ENCODE results near the gene ZSCAN4. TPM values are rescaled to one million over a fixed set of nuclear protein-coding genes. Genes with fewer than 3 reads are reported as not detected.

Gene ZSCAN4
- polyA plus RNA-seq, 1 donor (not counting 4 experiments of a cell fraction or from before 2014, with no cell fraction given): 0.18 TPM

- Histone ChIP-seq H3K9me3 (ENCODE audit: control insufficient read depth, low read depth, low read length) (no peaks in the 10 kb centered on the region), H2AFZ (ENCODE audit: control insufficient read depth, low read length) (no peak overlapping the region), H3K79me2 (ENCODE audit: control insufficient read depth, insufficient read depth, low read length) (no peaks in the 10 kb centered on the region), H3K4me1 (ENCODE audit: control insufficient read depth, extremely low read depth, insufficient read depth, low read length) (no peaks in the 10 kb centered on the region), H3K9ac (ENCODE audit: control insufficient read depth, extremely low read depth, insufficient read depth, low read length) (no peak overlapping the region), H3K9me1 (ENCODE audit: control insufficient read depth, extremely low read depth, insufficient read depth, low read length) (no peaks in the 10 kb centered on the region), H3K4me2 (ENCODE audit: control insufficient read depth, extremely low read depth, insufficient read depth, low read depth, low read length) (no peak overlapping the region), H3K27me3 (ENCODE audit: control insufficient read depth, extremely low read depth, insufficient read depth, low read length) (no peaks in the 10 kb centered on the region), H4K20me1 (ENCODE audit: control insufficient read depth, extremely low read depth, insufficient read depth, low read length) (no peaks in the 10 kb centered on the region), H3K36me3 (ENCODE audit: control insufficient read depth in 2 of 2, extremely low read depth in 1 of 2, insufficient read depth in 2 of 2, low read length in 2 of 2) (no peaks in the 10 kb centered on the region), H3K27ac (ENCODE audit: control insufficient read depth, insufficient read depth, low read length) (no peak overlapping the region), H3K4me3 (ENCODE audit: control insufficient read depth in 2 of 3, extremely low read depth in 1 of 3, insufficient read depth in 2 of 3, low read depth in 1 of 3, low read length in 3 of 3) (no peak overlapping the region)
- DNase-seq (ENCODE audit: low read depth, low spot score) (no peak), FAIRE-seq (no peak)
- dilution Hi-C loops (cut with MboI; ENCODE audit: extremely low pct_ligation_motif_present, low sequenced_read_pairs): no loop called here
- TF ChIP-seq, protein P1, sequence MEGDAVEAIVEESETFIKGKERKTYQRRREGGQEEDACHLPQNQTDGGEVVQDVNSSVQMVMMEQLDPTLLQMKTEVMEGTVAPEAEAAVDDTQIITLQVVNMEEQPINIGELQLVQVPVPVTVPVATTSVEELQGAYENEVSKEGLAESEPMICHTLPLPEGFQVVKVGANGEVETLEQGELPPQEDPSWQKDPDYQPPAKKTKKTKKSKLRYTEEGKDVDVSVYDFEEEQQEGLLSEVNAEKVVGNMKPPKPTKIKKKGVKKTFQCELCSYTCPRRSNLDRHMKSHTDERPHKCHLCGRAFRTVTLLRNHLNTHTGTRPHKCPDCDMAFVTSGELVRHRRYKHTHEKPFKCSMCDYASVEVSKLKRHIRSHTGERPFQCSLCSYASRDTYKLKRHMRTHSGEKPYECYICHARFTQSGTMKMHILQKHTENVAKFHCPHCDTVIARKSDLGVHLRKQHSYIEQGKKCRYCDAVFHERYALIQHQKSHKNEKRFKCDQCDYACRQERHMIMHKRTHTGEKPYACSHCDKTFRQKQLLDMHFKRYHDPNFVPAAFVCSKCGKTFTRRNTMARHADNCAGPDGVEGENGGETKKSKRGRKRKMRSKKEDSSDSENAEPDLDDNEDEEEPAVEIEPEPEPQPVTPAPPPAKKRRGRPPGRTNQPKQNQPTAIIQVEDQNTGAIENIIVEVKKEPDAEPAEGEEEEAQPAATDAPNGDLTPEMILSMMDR (optimal IDR thresholded peaks at IDR 0.05 in 1 of 3, IDR thresholded peaks at IDR 0.05 in 1 of 3, conservative IDR thresholded peaks at IDR 0.05 in 1 of 3; ENCODE audit: extremely low read depth in 1 of 3, insufficient read depth in 2 of 3, low read length in 3 of 3): no peak
- TF ChIP-seq EZH2 (IDR thresholded peaks at IDR 0.05; ENCODE audit: low read length): no peak
Observed at GRCh38 chr19:57672466-57672865, 3.7 kb downstream of the ZSCAN4 start.

- Histone ChIP-seq H3K9ac (ENCODE audit: control insufficient read depth, extremely low read depth, insufficient read depth, low read length) (no peak overlapping the region), H3K27ac (ENCODE audit: control insufficient read depth, insufficient read depth, low read length) (no peak overlapping the region), H3K9me3 (ENCODE audit: control insufficient read depth, low read depth, low read length) (no peaks in the 10 kb centered on the region), H3K9me1 (ENCODE audit: control insufficient read depth, extremely low read depth, insufficient read depth, low read length) (no peaks in the 10 kb centered on the region), H3K79me2 (ENCODE audit: control insufficient read depth, insufficient read depth, low read length) (no peaks in the 10 kb centered on the region), H3K4me3 (ENCODE audit: control insufficient read depth in 2 of 3, extremely low read depth in 1 of 3, insufficient read depth in 2 of 3, low read depth in 1 of 3, low read length in 3 of 3) (no peak overlapping the region), H3K4me1 (ENCODE audit: control insufficient read depth, extremely low read depth, insufficient read depth, low read length) (no peaks in the 10 kb centered on the region), H3K36me3 (ENCODE audit: control insufficient read depth in 2 of 2, extremely low read depth in 1 of 2, insufficient read depth in 2 of 2, low read length in 2 of 2) (no peaks in the 10 kb centered on the region), H2AFZ (ENCODE audit: control insufficient read depth, low read length) (no peak overlapping the region), H3K27me3 (ENCODE audit: control insufficient read depth, extremely low read depth, insufficient read depth, low read length) (no peaks in the 10 kb centered on the region), H3K4me2 (ENCODE audit: control insufficient read depth, extremely low read depth, insufficient read depth, low read depth, low read length) (no peak overlapping the region), H4K20me1 (ENCODE audit: control insufficient read depth, extremely low read depth, insufficient read depth, low read length) (no peaks in the 10 kb centered on the region)
- DNase-seq (ENCODE audit: low read depth, low spot score) (no peak), FAIRE-seq (no peak)
- dilution Hi-C loops (cut with MboI; ENCODE audit: extremely low pct_ligation_motif_present, low sequenced_read_pairs): no loop called here
- TF ChIP-seq, protein P1 (optimal IDR thresholded peaks at IDR 0.05 in 1 of 3, IDR thresholded peaks at IDR 0.05 in 1 of 3, conservative IDR thresholded peaks at IDR 0.05 in 1 of 3; ENCODE audit: extremely low read depth in 1 of 3, insufficient read depth in 2 of 3, low read length in 3 of 3): no peak
- no peak for TF ChIP-seq EZH2 (IDR thresholded peaks at IDR 0.05; ENCODE audit: low read length)
Observed at GRCh38 chr19:57675881-57676280, 7.1 kb downstream of the ZSCAN4 start.

All from keratinocyte (primary cell).